ENCODE data around the gene SLC13A5.
"Not testable (repeated sequence)": the region's sequence is repeated elsewhere in the genome, so short reads cannot be mapped to it uniquely, and the experiment has no call there.

The SLC13A5 gene

DNA sequence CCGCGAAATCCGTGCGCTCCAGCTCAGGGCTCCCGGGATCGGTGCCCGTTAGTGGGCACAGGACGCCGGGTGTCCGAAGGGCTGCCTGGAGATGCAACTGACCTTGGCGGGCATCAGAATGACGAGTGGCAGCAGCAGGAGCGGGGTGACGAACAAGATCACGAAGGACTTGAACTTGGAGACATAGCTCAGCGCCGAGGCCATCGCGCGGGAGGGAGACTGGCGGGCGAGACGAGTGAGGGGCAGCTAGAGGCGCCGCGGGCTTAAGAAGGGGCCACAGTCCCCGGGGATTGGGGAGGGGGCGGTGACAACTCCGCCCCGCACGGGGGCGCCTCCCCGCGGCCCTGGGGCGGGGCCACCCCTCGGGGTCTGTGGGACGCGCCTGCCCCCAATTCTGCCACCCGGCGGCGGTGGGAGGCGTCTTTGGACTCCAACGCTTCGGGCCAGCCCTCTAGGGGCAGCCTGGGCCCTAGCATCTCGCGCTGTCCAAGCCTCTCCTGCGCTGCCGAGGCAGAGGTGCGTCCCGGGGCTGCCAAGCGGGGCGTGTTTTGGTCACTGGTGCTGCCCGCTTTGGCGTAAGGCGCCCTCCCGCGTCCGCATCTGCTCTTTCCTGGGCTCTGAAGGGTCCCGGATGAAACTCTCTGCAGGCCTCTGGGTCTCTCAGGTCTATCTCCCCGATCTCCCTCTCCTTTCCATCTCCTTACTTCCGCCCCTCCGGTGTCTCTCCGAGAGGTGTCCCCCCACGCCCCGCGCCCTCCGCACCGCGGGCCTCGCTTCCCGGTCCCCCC is at the start of gene SLC13A5:
Gene SLC13A5, minus strand, starts transcription at position 240 of the 788 bp plus-strand sequence. Its CDS starts 36 bp downstream, at position 204.
- DNase-seq (ENCODE audit: low read depth in 2 of 2, low spot score in 1 of 2), result no peak

DNA sequence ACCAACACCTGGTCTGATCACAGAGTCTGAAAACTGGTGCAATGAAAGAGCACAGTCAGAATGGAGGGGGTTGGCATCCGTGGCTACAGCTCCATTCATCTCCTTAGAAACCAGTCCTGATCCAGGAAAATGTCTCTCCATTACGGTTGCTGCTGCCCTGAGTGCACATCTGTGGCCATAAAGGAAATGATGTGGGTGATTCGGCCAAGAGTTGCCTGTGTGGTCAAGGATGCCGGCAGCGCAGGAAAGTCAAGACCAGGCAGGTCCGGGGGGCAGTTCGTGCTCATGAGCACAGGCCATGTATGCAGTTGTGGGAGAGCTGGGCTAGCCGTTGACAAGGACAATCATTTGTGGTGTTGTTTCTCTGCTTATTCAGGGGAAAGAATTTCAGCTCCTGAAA is 48.6 kb upstream of the SLC13A5 start:
- no peak for DNase-seq (ENCODE audit: low read depth in 2 of 2, low spot score in 1 of 2)

DNA sequence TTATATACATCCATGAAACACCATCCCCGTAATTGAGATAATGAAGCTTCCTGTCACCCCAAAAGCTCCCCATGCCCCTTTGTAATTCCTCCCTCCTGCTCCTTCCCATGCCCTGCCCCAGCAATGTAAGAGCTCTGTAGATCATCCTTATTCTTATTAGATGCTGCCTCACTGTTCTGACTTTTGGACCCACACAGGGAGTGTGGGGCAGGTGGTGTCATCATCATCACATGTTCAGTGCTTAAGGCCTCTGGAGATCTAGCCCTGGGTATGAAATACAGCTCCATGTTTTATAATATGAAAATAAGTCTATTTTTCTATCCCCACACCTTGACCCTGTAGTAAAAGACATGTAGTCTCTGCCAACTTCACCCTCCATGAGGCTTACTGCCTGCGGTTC is 44.6 kb upstream of the SLC13A5 start:
- DNase-seq (ENCODE audit: low read depth in 2 of 2, low spot score in 1 of 2), result no peak

DNA sequence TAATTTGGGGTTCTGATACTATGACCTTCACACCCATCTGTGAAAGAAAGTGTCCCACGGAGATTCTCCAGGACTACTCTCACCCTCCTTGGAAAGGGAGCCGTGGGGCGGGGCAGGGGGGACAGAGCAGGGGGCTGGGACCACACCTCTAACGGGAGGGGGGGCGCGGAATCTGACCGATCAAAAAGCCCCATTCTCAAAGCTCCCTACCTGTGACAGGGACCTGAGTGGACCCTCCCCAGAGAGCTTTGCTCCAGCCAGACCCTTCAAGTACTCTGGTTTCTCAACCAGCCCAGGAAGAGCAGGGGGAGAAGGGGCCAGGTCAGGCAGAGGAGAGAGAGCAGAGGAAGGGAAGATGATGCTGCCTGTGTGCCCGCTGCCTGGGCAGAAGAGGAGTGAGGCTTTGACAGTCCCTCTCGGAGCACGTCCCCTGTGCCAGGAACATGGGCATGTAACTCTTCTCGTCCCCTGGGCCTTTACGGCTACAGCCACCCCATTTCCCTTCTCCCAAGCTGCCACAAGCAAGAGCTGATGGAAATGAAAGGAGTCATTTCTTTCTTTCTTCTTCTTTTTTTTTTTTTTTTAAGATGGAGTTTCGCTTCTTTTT is 43.4 kb upstream of the SLC13A5 start:
- DNase-seq (ENCODE audit: low read depth in 2 of 2, low spot score in 1 of 2), result no peak

DNA sequence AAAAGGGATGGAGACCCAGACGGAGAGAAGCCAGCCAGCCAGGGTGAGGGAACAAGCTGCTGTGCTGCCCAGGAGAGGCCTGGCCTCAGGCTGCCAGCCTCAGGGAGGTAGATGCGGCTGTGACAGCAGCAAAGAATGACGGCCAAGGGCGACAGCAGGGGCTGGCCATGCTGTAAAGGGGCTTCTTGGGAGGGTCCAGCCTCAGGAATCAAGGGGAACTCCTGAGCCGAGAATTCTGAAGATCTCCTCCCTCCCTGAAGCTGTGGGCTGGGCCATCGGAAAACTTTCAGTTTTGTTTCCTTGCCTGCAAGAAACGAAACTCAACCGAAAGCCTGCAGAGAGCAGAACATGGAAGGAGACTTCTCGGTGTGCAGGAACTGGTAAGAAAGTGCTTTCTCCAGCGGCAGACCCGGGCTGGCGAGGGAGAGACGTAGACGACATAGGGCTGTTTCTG is 42.6 kb upstream of the SLC13A5 start, which contains the start of gene XAF1:
Gene XAF1, plus strand, starts transcription at position 316 of the 454 bp plus-strand sequence. Its CDS starts 33 bp downstream, at position 349.
- peak; percentile 26 to 44 for DNase-seq (ENCODE audit: low read depth in 2 of 2, low spot score in 1 of 2)

DNA sequence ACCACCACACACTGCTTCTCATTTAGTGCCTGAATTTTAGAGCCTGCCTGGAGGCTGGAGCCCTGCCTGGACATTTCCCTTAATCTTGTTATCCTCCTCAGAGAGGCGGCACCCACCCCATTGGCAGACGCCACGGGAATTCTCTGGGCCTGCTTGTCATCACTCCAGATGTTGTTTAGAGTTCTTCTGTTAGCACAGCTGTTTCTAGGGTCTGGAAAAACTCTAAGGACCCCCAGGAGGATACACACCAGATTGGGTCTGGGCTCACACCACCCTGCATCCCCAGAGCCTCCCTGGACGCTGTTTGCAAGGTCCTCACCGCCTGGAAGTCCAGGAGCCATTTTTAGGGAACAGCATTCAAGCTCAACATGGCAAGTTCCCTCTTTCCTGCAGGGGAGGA is 42.1 kb upstream of the SLC13A5 start:
- no peak for DNase-seq (ENCODE audit: low read depth in 2 of 2, low spot score in 1 of 2)

DNA sequence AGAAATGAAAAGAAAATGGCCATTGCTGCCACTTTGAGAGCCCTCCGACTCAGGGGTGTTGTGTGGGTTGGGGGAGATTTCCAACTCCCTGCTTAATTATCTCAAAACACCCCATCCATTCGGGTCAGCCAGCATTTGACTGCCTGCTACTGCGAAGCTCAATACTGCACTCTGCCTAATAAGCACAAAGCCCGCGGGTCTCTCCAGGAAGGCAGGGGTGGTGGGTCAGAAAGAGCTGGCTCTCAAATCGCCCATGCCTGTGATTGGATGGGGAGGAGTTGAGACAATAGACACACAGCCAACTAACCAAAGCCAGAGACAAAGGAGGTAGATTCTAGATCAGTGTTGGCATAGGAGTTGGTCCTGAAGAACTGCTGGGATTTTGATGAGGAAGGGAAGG is 40.4 kb upstream of the SLC13A5 start:
- no peak for DNase-seq (ENCODE audit: low read depth in 2 of 2, low spot score in 1 of 2)

DNA sequence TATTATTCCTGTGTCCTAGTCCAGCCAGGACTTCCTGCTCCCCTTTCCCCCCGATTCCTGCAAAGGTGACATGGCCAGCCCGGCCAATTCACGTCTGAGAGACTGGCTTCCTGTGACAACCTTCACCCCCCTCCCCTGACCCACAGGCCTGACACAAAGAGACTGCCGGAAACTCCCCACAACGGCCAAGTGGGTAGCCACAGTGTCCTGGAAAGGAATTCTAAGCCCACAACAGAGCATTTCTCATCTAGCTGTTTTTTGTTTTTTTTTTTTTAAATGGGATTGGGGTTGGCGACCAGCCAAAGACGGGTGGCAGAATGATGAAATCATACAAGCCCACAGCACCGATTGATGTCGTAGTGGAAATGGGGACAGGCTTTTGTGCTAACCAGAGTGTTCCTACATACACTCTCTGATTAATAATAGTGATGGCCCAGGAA is 39.9 kb upstream of the SLC13A5 start:
- peak; percentile 20 to 41 for DNase-seq (ENCODE audit: low read depth in 2 of 2, low spot score in 1 of 2)

DNA sequence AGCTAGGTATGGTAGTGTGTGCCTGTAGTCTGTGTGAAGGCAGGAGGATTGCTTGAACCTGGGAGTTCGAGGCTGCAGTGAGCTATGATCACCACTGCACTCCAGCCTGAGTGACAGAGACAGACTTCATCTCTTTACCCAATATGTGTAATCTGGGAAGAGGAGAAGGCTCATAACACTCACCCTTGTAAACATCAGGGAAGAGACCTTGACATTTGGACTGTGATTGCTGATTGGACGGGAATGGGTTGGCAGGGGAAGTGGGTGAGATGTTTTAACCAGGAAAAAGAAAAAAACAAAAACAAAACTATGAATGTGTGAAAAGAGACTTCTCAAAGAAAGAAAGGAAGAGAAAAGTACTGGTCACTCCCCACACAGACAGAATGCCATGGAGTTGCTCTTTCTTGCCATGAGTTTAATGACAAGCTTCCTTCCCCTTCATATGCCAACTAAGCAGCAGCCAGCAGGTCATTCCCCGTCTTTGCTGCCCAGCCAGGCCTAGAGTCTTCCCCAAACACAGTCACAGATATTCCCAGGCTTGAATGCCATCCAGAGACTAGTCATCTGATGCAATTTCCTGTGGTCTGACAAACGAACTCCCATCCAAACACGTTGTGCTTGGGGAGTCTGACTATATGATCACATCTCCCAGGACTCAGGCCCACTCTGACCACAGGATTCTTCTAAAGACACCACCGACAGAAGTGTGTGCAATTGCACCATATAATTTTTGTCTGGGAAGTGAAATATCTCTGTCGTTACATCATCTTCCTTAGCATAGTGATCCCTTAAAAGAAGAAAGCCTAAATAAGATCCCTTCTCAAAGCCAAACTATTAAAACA is 39.1 kb upstream of the SLC13A5 start:
- DNase-seq (ENCODE audit: low read depth in 2 of 2, low spot score in 1 of 2), result no peak

DNA sequence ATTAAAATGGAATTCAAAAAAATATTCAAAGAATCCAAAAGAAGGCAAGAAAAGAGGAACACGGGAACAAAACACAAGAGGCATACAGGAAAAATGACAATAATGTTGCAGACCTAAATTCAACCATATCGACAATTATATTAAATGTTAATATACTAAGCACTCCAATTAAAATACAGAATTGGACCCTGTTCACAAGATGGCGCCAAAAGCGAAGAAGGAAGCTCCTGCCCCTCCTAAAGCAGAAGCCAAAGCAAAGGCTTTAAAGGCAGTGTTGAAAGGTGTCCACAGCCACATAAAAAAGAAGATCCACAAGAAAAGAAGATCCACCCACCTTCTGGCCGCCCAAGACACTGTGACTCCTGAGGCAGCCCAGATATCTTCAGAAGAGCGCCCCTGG is 36.4 kb upstream of the SLC13A5 start:
- DNase-seq (ENCODE audit: low read depth in 2 of 2, low spot score in 1 of 2), result no peak

DNA sequence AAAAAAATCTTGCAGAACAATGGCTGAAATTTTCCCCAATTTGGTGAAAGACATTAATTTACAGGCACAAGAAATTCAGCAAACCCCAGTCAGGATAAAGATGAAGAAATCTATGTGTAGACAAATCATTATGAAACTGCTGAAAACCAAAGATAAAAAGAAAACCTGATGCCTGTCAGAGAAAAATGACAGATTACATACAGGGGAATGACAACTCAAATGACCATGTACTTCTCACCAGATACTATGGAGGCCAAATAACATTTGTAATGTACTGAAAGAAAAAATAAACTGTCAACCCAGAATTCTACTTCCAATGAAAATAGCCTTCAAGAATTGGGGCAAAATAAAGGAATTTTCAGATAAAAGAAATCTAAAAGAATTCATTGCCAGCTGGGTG is 35.4 kb upstream of the SLC13A5 start:
- no peak for DNase-seq (ENCODE audit: low read depth in 2 of 2, low spot score in 1 of 2)

DNA sequence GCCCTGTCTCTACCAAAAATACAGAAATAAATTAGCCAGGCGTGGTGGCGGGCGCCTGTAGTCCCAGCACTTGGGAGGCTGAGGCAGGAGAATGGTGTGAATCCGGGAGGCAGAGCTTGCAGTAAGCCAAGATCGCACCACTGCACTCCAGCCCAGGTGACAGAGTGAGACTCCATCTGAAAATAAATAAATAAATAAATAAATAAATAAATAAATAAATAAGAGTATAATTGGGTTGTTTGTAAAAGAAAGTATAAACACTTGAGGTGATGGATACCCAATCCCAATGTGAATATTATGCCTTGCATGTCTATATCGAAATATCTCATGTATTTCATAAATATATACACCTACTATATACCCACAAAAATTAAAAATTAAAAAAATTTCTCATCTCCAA is 33.5 kb upstream of the SLC13A5 start:
- not testable (repeated sequence) for DNase-seq (ENCODE audit: low read depth in 2 of 2, low spot score in 1 of 2)

DNA sequence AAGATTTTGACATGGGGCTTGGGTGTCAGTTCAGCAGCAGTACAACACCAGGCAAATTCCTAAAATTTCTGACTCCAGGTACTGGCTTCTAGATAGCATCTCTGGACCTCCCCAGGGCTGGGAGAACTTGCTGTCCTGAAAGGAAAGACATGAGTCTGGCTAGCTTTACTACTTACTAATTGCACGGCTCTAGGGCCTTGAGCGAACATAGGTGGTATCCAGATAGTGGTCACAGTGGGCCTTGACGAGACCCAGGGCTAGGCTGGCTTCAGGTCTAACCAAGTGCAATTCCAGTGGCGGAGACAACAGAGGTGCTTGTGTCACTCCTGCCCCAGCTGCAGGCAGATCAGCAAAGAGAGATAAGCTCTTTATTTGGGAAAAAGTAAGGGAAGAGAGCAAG is 16.4 kb upstream of the SLC13A5 start:
- DNase-seq (ENCODE audit: low read depth in 2 of 2, low spot score in 1 of 2), result no peak

DNA sequence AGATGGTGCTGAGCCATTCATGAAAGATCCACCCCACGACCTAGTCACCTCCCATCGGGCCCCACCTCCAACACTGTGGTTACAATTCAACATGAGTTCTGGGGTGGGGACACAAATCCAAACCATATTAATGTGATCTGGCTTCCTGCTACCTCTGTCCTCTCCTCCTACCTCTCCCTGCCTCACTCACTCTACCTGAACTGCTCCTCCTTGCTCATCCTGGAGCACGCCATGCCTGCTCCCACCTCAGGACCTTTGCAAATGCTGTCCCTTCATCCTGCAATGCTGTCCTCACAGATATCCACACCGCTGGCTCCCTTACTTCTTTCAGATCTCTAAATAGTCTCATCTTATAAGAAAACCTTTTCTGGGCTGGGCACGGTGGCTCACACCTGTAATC is 10.8 kb upstream of the SLC13A5 start:
- no peak for DNase-seq (ENCODE audit: low read depth in 2 of 2, low spot score in 1 of 2)

DNA sequence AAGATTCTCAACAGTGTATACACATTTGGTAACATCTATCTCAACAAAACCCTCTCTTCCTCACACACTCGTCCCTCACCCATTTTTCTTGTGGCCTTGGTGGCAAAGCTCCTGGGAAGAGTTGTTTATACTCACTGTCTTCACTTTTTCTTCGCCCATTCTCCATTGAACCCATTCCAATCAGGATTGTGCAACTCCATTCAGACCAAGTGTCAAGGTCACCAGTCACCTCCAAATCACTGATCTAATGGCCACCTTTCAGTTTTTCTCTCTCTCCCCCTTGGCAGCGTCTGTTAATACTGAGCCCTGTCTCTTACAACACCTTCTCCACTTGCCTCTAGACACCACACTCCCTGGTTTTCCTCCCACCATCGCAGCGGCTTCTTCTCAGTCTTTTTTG is 8.6 kb upstream of the SLC13A5 start:
- no peak for DNase-seq (ENCODE audit: low read depth in 2 of 2, low spot score in 1 of 2)

DNA sequence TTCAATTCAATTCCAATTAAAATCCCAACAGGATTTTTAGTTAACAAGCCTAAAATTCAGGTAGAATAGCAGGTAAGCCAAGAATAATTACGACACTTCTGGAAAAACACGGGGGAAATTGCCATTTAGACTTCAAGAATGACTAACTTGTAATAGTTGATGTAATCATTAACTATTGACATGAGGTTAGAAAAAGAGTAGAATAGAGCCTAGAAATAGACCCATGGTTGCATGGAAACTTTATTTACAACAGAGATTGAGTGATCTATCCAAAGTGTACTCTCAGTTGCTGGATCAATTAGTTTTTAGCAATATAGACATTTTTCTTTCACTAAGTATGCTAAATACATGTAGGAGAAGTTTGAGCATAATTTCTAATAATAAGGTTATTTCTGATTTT is 3.6 kb upstream of the SLC13A5 start:
- DNase-seq (ENCODE audit: low read depth in 2 of 2, low spot score in 1 of 2), result no peak

DNA sequence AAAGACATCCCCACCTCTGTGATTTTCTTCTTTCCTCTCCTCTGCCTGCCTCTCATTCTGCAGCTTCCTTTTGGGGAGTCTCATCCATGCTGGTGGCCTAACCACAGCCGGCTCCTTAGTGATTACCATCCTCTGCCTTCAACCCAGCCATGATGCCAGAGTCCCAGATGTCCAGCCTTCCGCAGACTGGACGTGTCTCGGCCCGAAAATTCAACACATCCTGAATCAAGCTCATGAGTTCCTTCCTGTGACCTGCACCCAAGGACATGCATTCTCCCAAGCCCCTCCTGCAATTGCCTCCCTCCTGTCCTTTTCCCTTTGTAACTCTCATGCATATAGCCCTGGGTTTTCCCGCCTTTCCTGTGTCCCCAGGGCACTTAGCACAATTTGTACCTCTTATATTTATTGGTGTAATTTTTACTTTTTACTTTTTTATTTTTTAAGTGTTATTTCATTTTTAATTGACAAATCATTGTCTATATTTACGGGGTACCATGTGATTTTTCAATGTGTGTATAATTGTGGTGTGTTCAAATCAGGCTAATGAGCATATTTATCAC is 1.2 kb upstream of the SLC13A5 start:
- no peak for DNase-seq (ENCODE audit: low read depth in 2 of 2, low spot score in 1 of 2)

DNA sequence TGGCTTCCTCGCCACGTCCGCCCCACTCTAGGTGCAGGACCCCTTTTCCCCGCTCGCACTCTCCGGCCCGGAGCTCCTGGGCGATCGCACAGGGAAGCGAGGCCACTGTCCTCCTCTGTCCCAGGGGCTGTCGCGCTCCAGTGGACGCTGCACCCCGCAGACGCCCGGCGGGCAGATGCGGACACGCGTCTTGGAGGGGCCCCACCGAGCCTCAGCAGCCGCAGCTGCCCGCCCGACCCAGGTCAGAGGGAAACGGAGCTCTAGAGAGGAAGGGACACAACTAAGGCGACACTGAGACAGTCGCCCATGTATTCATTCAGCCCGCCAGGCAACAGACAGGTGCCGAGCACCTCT is 726 bp upstream of the SLC13A5 start:
- DNase-seq (ENCODE audit: low read depth in 2 of 2, low spot score in 1 of 2), result no peak

DNA sequence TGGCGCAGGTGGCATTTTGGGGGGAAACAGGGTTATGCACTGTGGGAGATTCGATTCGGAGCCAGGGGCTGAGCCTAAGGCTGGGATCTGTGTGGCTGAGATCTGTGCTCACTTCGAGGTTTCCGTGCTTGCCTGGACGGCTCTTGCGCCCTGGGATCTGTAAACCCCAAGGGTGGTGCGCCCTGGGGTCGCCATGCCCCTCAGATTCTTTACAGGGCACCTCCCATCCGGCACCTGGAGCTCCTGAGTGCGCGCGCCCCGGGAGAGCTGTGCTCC is 377 bp downstream of the SLC13A5 start:
- DNase-seq (ENCODE audit: low read depth in 2 of 2, low spot score in 1 of 2), result no peak

DNA sequence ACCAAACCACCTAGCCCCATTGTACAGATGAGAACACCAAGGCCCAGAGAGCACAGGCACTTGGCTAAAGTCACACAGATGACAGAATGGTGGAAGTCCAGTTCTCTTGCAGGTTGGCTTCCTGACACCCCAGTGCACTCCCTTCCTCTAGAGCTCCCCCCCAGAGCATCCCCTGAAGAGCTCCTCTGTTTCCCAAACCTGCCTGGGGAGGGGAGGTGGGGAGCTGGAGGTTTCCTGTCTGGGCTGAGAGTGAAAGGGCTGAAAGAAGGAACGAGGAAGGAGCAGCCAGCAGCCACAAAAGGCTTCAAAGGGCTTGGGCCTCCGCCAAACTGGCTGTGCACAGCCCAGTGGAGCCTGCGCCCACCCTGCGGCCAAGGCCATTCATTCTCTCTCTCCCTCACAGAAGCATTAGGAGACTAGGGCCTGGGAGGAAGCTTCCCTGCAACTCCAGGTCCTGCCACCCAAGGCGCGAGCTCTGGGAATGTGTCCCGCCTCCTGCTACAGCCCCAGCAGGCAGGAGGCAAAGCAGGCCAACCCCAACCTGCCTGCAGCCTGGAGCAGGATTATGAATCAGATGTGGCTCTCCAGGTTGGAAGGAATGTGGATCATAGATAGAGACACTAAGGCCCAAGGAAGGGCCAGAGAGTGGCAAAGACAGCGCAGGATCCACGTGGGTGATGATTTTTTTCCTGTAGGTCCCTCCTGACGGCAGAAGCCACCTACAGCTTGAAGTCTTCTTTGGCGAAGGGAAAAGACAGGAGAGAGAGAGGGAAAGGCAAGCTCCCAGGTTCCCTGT is 913 bp downstream of the SLC13A5 start:
- no peak for DNase-seq (ENCODE audit: low read depth in 2 of 2, low spot score in 1 of 2)

DNA sequence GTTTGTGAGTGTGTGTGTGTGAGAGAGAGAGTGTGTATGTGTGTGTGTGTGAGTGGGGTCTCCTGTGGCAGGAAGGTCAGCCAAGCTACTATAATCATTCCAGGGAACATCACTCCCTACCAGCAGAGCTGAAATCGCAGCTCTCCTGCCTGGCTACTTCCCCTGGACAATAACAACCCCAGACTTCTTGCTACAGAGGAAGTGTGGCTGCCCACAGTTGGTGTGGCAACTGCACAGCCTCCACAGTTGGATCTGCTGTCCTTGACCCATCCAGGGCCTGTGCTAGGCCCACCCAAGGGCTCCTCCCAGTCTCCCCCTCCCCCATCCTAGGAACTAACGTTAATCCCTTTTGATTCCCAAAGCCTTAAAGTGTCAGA is 1.5 kb downstream of the SLC13A5 start:
- no peak for DNase-seq (ENCODE audit: low read depth in 2 of 2, low spot score in 1 of 2)

All from stimulated activated CD8-positive, alpha-beta memory T cell treated with anti-CD3 and anti-CD28 coated beads, Interleukin-4, amount 100 ng/mL, for 4 hours (primary cell).